ENCODE measurements around the gene PPP2R2B.

GRCh38 chr5:146599261-146599660 is 279.3 kb downstream of the PPP2R2B start:
- TF ChIP-seq, protein P1, sequence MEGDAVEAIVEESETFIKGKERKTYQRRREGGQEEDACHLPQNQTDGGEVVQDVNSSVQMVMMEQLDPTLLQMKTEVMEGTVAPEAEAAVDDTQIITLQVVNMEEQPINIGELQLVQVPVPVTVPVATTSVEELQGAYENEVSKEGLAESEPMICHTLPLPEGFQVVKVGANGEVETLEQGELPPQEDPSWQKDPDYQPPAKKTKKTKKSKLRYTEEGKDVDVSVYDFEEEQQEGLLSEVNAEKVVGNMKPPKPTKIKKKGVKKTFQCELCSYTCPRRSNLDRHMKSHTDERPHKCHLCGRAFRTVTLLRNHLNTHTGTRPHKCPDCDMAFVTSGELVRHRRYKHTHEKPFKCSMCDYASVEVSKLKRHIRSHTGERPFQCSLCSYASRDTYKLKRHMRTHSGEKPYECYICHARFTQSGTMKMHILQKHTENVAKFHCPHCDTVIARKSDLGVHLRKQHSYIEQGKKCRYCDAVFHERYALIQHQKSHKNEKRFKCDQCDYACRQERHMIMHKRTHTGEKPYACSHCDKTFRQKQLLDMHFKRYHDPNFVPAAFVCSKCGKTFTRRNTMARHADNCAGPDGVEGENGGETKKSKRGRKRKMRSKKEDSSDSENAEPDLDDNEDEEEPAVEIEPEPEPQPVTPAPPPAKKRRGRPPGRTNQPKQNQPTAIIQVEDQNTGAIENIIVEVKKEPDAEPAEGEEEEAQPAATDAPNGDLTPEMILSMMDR (conservative IDR thresholded peaks at IDR 0.05; ENCODE audit: low read depth, low read length) = no peak
- TF ChIP-seq EZH2phosphoT487 (IDR thresholded peaks at IDR 0.05; ENCODE audit: borderline replicate concordance, low read length) = no peak
- TF ChIP-seq EZH2 (IDR thresholded peaks at IDR 0.05; ENCODE audit: low read length, unreplicated experiment) = no peak

Data from PC-3 (cell line).